ENCODE results near the gene MTHFD1L. TPM values are rescaled to one million over a fixed set of nuclear protein-coding genes. Genes with fewer than 3 reads are reported as not detected.
A peak's percentile ranks its signal among the peaks of the same experiment; 100 is the strongest.

Gene MTHFD1L
- total RNA-seq, 1 experiment from 2014 or later = 47.8 TPM

- CTCF ChIA-PET = no interaction called here
- Mint-ChIP-seq H3K36me3 (ENCODE audit: insufficient read depth, unreplicated experiment) (peaks cover 46% of the 10 kb centered on the region), H3K4me3 (ENCODE audit: low read depth, unreplicated experiment) (no peak overlapping the region), H3K9me3 (ENCODE audit: low read depth, unreplicated experiment) (no peaks in the 10 kb centered on the region), H3K4me1 (ENCODE audit: low read depth, unreplicated experiment) (peaks cover 18% of the 10 kb centered on the region), H3K27ac (ENCODE audit: unreplicated experiment) (no peak overlapping the region), H3K27me3 (ENCODE audit: unreplicated experiment) (no peaks in the 10 kb centered on the region)
- no peak for TF ChIP-seq CTCF (IDR thresholded peaks at IDR 0.05; ENCODE audit: unreplicated experiment)
- DNase-seq = no peak
- intact Hi-C loops (cut with micrococcal nuclease; ENCODE audit: unreplicated experiment) = no loop called here
- no TSS peak for BruUV-seq (replicated peaks)
These were observed 24.8 kb downstream of the MTHFD1L start for GRCh38 chr6:150890346-150890745.

GRCh38 chr6:150891888-150892485 lies 26.5 kb downstream of the MTHFD1L start:
- Mint-ChIP-seq H3K27me3 (ENCODE audit: unreplicated experiment) (no peaks in the 10 kb centered on the region), H3K9me3 (ENCODE audit: low read depth, unreplicated experiment) (no peaks in the 10 kb centered on the region), H3K4me3 (ENCODE audit: low read depth, unreplicated experiment) (no peak overlapping the region), H3K27ac (ENCODE audit: unreplicated experiment) (no peak overlapping the region), H3K4me1 (ENCODE audit: low read depth, unreplicated experiment) (peaks cover 18% of the 10 kb centered on the region), H3K36me3 (ENCODE audit: insufficient read depth, unreplicated experiment) (peaks cover 40% of the 10 kb centered on the region)
- no TSS peak for BruUV-seq (replicated peaks)
- DNase-seq = peak; percentile 67
- peak; percentile 42 for TF ChIP-seq CTCF (IDR thresholded peaks at IDR 0.05; ENCODE audit: unreplicated experiment)
- CTCF ChIA-PET = interaction anchor here (0.6 to 1.4 kb wide), 10 partner anchors 14 to 443 kb away, joined by 3 to 17 read pairs (median 4); no protein-coding TSS in a partner anchor
- intact Hi-C loops (cut with micrococcal nuclease; ENCODE audit: unreplicated experiment) = loop anchor here (2.0 kb wide), 2 partner anchors 433 to 443 kb away; no protein-coding TSS in a partner anchor

GRCh38 chr6:150894191-150894744 lies 28.8 kb downstream of the MTHFD1L start:
- no peaks in the 10 kb centered on the region for H3K27me3 Mint-ChIP-seq (ENCODE audit: unreplicated experiment)
- no peaks in the 10 kb centered on the region for H3K9me3 Mint-ChIP-seq (ENCODE audit: low read depth, unreplicated experiment)
- H3K4me3 Mint-ChIP-seq (ENCODE audit: low read depth, unreplicated experiment) = no peak overlapping the region
- BruUV-seq (replicated peaks) = no TSS peak
- peaks cover 26% of the 10 kb centered on the region for H3K36me3 Mint-ChIP-seq (ENCODE audit: insufficient read depth, unreplicated experiment)
- H3K27ac Mint-ChIP-seq (ENCODE audit: unreplicated experiment) = peak overlapping the region; percentile 22
- no peak for TF ChIP-seq CTCF (IDR thresholded peaks at IDR 0.05; ENCODE audit: unreplicated experiment)
- no peak for DNase-seq
- H3K4me1 Mint-ChIP-seq (ENCODE audit: low read depth, unreplicated experiment) = peaks cover 18% of the 10 kb centered on the region
- intact Hi-C loops (cut with micrococcal nuclease; ENCODE audit: unreplicated experiment) = no loop called here
- CTCF ChIA-PET = interaction anchor here (1.5 kb wide), 1 partner anchor 441 kb away, joined by 3 read pairs; no protein-coding TSS in a partner anchor

GRCh38 chr6:150894935-150895552 lies 29.5 kb downstream of the MTHFD1L start:
- H3K27ac Mint-ChIP-seq (ENCODE audit: unreplicated experiment) = no peak overlapping the region
- no peak overlapping the region for H3K4me3 Mint-ChIP-seq (ENCODE audit: low read depth, unreplicated experiment)
- intact Hi-C loops (cut with micrococcal nuclease; ENCODE audit: unreplicated experiment) = no loop called here
- H3K9me3 Mint-ChIP-seq (ENCODE audit: low read depth, unreplicated experiment) = no peaks in the 10 kb centered on the region
- DNase-seq = peak; percentile 41
- BruUV-seq (replicated peaks) = no TSS peak
- CTCF ChIA-PET = interaction anchor here (0.7 to 1.5 kb wide), 2 partner anchors 440 to 1373 kb away, joined by 3 to 6 read pairs; no protein-coding TSS in a partner anchor
- H3K36me3 Mint-ChIP-seq (ENCODE audit: insufficient read depth, unreplicated experiment) = peaks cover 19% of the 10 kb centered on the region
- no peak for TF ChIP-seq CTCF (IDR thresholded peaks at IDR 0.05; ENCODE audit: unreplicated experiment)
- H3K27me3 Mint-ChIP-seq (ENCODE audit: unreplicated experiment) = no peaks in the 10 kb centered on the region
- H3K4me1 Mint-ChIP-seq (ENCODE audit: low read depth, unreplicated experiment) = peaks cover 18% of the 10 kb centered on the region

All from Calu3 (cell line).